ENCODE results near the gene OPTN.

The OPTN gene

GRCh38 chr10:13184730-13185514, 85.0 kb downstream of the OPTN start:
- no peak for DNase-seq

- no peak for DNase-seq
These were observed 87.2 kb downstream of the OPTN start for GRCh38 chr10:13187135-13187534.

Data from fibroblast of skin of abdomen (primary cell).